Astrocyte (in vitro differentiated cells and primary cell): ENCODE measurements around the gene ENTPD7. TPM values are rescaled to one million over a fixed set of nuclear protein-coding genes. Genes with fewer than 3 reads are reported as not detected.

Experiments
- total RNA-seq: library from RNA; stranded (reverse); gene quantifications from 2 replicates; pipeline ENCODE4 v1.2.1, GENCODE V29; 2021

Gene ENTPD7
- total RNA-seq, 1 donor from 2014 or later, result 21.6 TPM

Other genes with a start within 250 kb of the ENTPD7 start
- 46.8 and 47.4 TPM in 2 replicates for gene GOT1, start 228.9 kb upstream of the ENTPD7 start, total RNA-seq
- gene NKX2-3, start 126.6 kb upstream of the ENTPD7 start, total RNA-seq, result not detected in 2 replicates
- gene SLC25A28, start 39.1 kb upstream of the ENTPD7 start, total RNA-seq, result 38.0 and 40.7 TPM in 2 replicates
- 30.2 and 33.4 TPM in 2 replicates for gene COX15, start 72.6 kb downstream of the ENTPD7 start, total RNA-seq
- 10.3 and 11.6 TPM in 2 replicates for gene CUTC, start 72.7 kb downstream of the ENTPD7 start, total RNA-seq
- gene ABCC2, start 123.1 kb downstream of the ENTPD7 start, total RNA-seq, result 0.31 and 0.59 TPM in 2 replicates